ENCODE results near the gene MRPS22. TPM values are rescaled to one million over a fixed set of nuclear protein-coding genes. Genes with fewer than 3 reads are reported as not detected.

MRPS22 gene
- total and polyA plus RNA-seq, 9 of the 15 experiments (the other 6 are each of a cell fraction or from before 2014, with no cell fraction given): 148 to 397 (median 229) TPM

DNA sequence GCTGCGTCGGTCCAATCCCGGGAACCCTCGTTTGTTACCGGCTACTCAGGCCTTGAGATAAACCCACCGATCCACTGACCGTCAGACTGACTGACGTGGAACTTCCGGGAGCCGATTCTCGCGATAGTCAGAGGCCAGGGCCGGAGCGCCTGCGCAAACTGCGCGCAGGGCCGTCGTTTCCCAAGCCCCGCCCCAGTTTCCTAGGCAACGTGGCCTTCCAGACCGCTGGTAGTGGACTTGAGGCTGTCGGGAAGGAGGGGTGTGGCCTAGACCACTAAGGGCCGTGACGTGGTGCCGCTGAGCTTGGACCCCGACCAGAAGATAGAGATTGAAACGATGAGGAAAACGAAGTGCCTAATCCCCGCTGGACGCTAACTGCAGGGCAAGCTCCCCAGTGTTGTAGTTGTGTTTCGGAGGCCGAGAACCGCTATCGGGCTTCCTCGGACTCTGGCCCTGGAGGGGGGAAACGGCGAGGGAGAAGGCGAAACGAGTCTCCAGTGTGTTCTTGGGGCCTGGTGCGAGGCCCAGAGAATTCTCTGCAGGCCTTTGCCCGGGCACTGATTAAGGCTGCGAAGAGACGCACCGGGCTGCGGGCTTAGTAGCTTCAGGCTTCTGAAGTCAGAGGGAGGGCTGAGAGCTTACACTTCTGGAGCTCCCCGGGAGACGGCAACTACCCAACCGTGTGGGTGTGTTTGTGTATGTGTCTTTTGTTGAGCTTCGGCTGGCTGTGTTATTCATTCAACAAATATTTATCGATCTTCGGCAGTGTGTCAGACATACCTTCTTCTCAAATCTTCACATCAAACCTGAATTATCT, 45.9 kb downstream of the MRPS22 start, which contains the start of gene COPB2 (continued):
- TF ChIP-seq MIER1 (IDR thresholded peaks at IDR 0.05; ENCODE audit: low read depth) (no peak), ZNF280B (CRISPR knock-in tag; IDR thresholded peaks at IDR 0.05) (no peak), HNRNPL (IDR thresholded peaks at IDR 0.05; ENCODE audit: low read depth, low read length) (no peak), CSDE1 (IDR thresholded peaks at IDR 0.05) (peak in 1 of 2 experiments; percentile 81; a peak in 2 of 4 replicates), NR0B1 (IDR thresholded peaks at IDR 0.05; ENCODE audit: partially characterized antibody) (no peak), CCAR2 (IDR thresholded peaks at IDR 0.05; ENCODE audit: low read depth, low read length) (no peak), TEAD1 (CRISPR knock-in tag; IDR thresholded peaks at IDR 0.05) (peak in 1 of 2 experiments; percentile 0; a peak in 1 of 4 replicates), ZNF140 (CRISPR knock-in tag; IDR thresholded peaks at IDR 0.05) (no peak), HDAC3 (IDR thresholded peaks at IDR 0.05; ENCODE audit: borderline replicate concordance, partially characterized antibody) (peak; percentile 70), BRD4 (IDR thresholded peaks at IDR 0.05) (no peak), REST (IDR thresholded peaks at IDR 0.05; ENCODE audit: borderline replicate concordance) (no peak), REST (CRISPR knock-in tag; IDR thresholded peaks at IDR 0.05; ENCODE audit: low read depth) (0 out of 2 replicates have a peak, but pooled peaks have one; percentile 26), KDM2B (CRISPR knock-in tag; IDR thresholded peaks at IDR 0.05) (0 out of 2 replicates have a peak, but pooled peaks have one; percentile 49), TAF9B (IDR thresholded peaks at IDR 0.05; ENCODE audit: partially characterized antibody) (peak; percentile 84), ZNF354B (CRISPR knock-in tag; IDR thresholded peaks at IDR 0.05) (no peak), GTF2E2 (tag; IDR thresholded peaks at IDR 0.05) (no peak)
